GM12801 (cell line): ENCODE data around the gene RAB11FIP3.

Source experiments
- TF ChIP-seq, protein P1 (sequence below): IDR thresholded peaks from one replicate; pipeline ENCODE4 v1.5.1; 2011; ENCODE audit warnings: control low read depth; ENCODE audit not compliant: insufficient read length; ENCODE audit errors: extremely low read depth

The RAB11FIP3 gene

GRCh38 chr16:425082-425718 is at the start of gene RAB11FIP3:
RAB11FIP3 (plus strand) TSS chr16:425649; CDS start chr16:426007, 358 bp downstream.
- TF ChIP-seq, protein P1, sequence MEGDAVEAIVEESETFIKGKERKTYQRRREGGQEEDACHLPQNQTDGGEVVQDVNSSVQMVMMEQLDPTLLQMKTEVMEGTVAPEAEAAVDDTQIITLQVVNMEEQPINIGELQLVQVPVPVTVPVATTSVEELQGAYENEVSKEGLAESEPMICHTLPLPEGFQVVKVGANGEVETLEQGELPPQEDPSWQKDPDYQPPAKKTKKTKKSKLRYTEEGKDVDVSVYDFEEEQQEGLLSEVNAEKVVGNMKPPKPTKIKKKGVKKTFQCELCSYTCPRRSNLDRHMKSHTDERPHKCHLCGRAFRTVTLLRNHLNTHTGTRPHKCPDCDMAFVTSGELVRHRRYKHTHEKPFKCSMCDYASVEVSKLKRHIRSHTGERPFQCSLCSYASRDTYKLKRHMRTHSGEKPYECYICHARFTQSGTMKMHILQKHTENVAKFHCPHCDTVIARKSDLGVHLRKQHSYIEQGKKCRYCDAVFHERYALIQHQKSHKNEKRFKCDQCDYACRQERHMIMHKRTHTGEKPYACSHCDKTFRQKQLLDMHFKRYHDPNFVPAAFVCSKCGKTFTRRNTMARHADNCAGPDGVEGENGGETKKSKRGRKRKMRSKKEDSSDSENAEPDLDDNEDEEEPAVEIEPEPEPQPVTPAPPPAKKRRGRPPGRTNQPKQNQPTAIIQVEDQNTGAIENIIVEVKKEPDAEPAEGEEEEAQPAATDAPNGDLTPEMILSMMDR, result no peak

DNA sequence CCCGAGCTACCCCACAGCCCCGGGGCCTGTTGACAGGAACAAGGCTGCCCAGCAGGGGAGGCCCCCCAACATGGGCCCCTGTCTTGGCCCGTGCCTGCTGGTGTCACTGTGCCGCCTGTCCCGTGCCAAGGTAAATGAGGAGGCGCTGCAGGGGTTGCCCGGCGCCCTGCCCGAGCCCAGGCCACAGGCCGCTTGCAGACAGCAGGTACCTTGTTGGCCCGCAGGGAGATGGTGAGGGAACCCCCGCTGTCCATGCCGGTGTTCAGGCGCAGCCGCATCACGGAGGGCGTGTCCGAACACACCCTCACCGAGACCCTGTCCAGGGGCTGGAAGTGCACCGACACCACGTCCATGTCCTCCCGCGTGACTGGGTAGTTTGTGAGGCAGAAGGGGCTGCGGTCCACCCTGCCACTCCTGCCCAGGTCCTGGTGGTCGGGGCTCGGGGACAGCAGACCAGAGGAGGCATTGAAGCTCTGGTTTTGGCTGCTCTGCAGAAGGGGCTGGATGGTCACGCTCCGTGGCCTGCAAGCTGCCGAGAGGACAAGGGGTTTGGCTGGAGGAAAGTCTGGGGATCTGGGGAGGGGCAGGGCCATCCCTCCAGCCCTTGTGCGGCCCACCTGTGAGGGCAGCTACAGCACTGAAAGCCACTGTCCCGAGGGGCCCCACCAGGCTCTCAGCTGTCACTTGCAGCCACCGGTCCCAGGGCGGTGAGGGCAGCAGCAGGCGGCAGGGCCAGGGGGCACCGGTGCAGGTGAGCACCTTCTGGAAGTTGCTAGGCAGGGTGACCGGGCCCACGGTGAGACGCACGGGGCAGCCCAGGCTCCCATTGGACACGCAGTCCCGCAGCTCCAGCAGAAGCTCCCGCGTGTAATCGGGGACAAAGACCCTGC is 49.3 kb upstream of the RAB11FIP3 start:
- TF ChIP-seq, protein P1, result no peak

- TF ChIP-seq, protein P1, result no peak
Observed at GRCh38 chr16:376817-377418, 48.5 kb upstream of the RAB11FIP3 start.

DNA sequence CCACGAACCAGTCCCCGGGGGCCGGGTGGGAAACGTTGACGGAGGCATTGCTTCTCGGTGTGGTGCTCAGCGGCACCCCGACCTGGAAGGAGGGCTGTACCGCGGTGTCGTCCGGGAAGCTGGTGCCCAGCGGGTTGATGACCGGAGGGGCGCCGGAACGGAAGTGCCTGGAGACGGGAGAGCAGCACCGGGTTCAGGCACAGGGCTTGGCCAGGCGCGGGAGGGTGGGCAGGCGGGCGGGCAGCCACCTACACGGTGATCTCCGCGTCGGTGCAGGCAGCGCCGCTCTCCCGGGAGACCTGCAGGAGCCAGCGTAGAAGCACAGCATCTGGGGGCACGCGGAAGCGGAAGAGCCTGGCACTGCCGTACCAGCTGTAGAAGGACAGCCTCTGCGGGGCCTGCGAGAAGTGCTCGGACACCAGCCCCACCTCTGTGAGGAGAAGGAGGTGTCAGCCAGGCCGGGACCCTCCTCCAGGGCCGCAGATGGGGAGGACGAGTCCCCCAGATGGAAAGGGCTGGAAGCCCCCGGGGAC is 48.0 kb upstream of the RAB11FIP3 start:
- TF ChIP-seq, protein P1, result no peak

DNA sequence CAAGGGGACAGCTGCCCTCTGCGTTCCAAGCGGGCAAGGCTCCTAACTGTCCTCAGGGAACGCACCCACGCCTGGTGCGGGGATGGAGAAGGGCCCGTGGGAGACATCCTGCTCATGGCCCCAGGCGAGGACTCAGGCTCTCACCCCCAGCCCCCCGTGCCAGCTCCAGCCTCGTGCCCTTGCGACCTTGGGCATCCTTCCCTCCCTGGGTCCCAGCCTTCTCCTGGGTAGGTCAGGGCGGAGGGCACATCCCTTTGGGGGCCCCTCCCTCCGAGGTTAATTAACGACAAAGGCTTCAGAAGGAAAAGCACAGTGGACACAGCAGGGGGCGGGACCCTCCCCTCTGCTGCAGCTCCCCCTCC is 46.6 kb upstream of the RAB11FIP3 start:
- TF ChIP-seq, protein P1, result no peak

GRCh38 chr16:379183-379960 is 46.1 kb upstream of the RAB11FIP3 start:
- TF ChIP-seq, protein P1, result no peak
